VCaP (cell line): ENCODE measurements around the gene TEAD1.

Source experiments
- H3K27ac ChIP-seq: fragments of 450-650 bp; 2 replicates; pipeline ENCODE4 v1.5.1; 2017
- CTCF ChIP-seq: fragments of 450-650 bp; conservative IDR thresholded peaks from 2 replicates; pipeline ENCODE4 v1.5.1; 2017; ENCODE audit warnings: mild to moderate bottlenecking, moderate library complexity

Gene TEAD1

GRCh38 chr11:12666915-12667314, 7.3 kb upstream of the TEAD1 start:
- TF ChIP-seq CTCF: no peak
- no peak overlapping the region for H3K27ac ChIP-seq

- H3K27ac ChIP-seq: no peak overlapping the region
- TF ChIP-seq CTCF: no peak
Observed at GRCh38 chr11:12667646-12668045, 6.6 kb upstream of the TEAD1 start.

- no peak overlapping the region for H3K27ac ChIP-seq
- TF ChIP-seq CTCF: no peak
Observed at GRCh38 chr11:12668166-12668565, 6.1 kb upstream of the TEAD1 start.

- no peak overlapping the region for H3K27ac ChIP-seq
- no peak for TF ChIP-seq CTCF
Observed at GRCh38 chr11:12669930-12670329, 4.3 kb upstream of the TEAD1 start.

GRCh38 chr11:12671370-12671769, 2.9 kb upstream of the TEAD1 start:
- TF ChIP-seq CTCF: no peak
- H3K27ac ChIP-seq: no peak overlapping the region

GRCh38 chr11:12673601-12673923, 659 bp upstream of the TEAD1 start:
- H3K27ac ChIP-seq: peak overlapping the region; percentile 77
- no peak for TF ChIP-seq CTCF

GRCh38 chr11:12674571-12674935, 332 bp downstream of the TEAD1 start:
- H3K27ac ChIP-seq: peak overlapping the region; percentile 77

More at GRCh38 chr11:12674571-12674935, 332 bp downstream of the TEAD1 start:
- no peak for TF ChIP-seq CTCF
